Neuronal stem cell (in vitro differentiated cells): ENCODE measurements around the gene RTRAF.

Source experiments
- DNase-seq: peaks from one replicate; pipeline ENCODE4 v3.0.0-alpha.2; 2013; ENCODE audit warnings: low spot score
- H2AFZ ChIP-seq: one replicate; pipeline ENCODE4 v1.6.1; 2013; ENCODE audit warnings: mild to moderate bottlenecking, low read length, inconsistent platforms
- H2AK5ac ChIP-seq: 2 replicates; pipeline ENCODE4 v1.6.1; 2013; ENCODE audit warnings: low read depth, mild to moderate bottlenecking, inconsistent platforms, low read length, moderate library complexity, mixed read lengths
- H2BK120ac ChIP-seq: 2 replicates; pipeline ENCODE4 v1.6.1; 2013; ENCODE audit warnings: low read depth, mild to moderate bottlenecking, inconsistent platforms, low read length, moderate library complexity, mixed read lengths
- H2BK12ac ChIP-seq: one replicate; pipeline ENCODE4 v1.6.1; 2013; ENCODE audit warnings: low read length, inconsistent platforms
- H2BK15ac ChIP-seq: 2 replicates; pipeline ENCODE4 v1.6.1; 2013; ENCODE audit warnings: mild to moderate bottlenecking, low read length, inconsistent platforms, mixed read lengths
- H2BK5ac ChIP-seq: one replicate; pipeline ENCODE4 v1.6.1; 2013; ENCODE audit warnings: inconsistent platforms, mild to moderate bottlenecking, low read length, moderate library complexity
- H3K14ac ChIP-seq: one replicate; pipeline ENCODE4 v1.6.1; 2013; ENCODE audit warnings: low read length, inconsistent platforms
- H3K18ac ChIP-seq: 2 replicates; pipeline ENCODE4 v1.6.1; 2013; ENCODE audit warnings: low read length, inconsistent platforms
- H3K23ac ChIP-seq: 2 replicates; pipeline ENCODE4 v1.6.1; 2013; ENCODE audit warnings: low read depth, mild to moderate bottlenecking, mixed read lengths, low read length, inconsistent platforms; ENCODE audit not compliant: poor library complexity
- H3K27ac ChIP-seq: replicated peaks from 3 replicates; pipeline ENCODE4 v1.5.1; 2013; ENCODE audit warnings: low read length, inconsistent platforms
- H3K27me3 ChIP-seq, 3 experiments: 2 replicates each; pipeline ENCODE4 v1.6.1; 2013; ENCODE audit warnings: low read length in 3 of 3, mild to moderate bottlenecking in 2 of 3, inconsistent platforms in 1 of 3, low read depth in 1 of 3, mixed read lengths in 1 of 3, moderate library complexity in 1 of 3; ENCODE audit not compliant: control insufficient read depth in 3 of 3, insufficient read depth in 3 of 3
- H3K36me3 ChIP-seq, 2 donors: replicated peaks in 1 of 2; 2 replicates each; pipeline ENCODE4 v1.6.1; 2013; ENCODE audit warnings: low read length in 2 of 2; ENCODE audit not compliant: control insufficient read depth in 2 of 2, insufficient read depth in 2 of 2
- H3K4ac ChIP-seq: 2 replicates; pipeline ENCODE4 v1.6.1; 2013; ENCODE audit warnings: inconsistent platforms, mild to moderate bottlenecking, low read length, moderate library complexity
- H3K4me1 ChIP-seq, 2 donors: 1 replicate in 1 of 2; 2 replicates in 1 of 2; pipeline ENCODE4 v1.6.1; 2013; ENCODE audit warnings: low read length in 2 of 2, low read depth in 1 of 2; ENCODE audit not compliant: control insufficient read depth in 2 of 2, insufficient read depth in 1 of 2
- H3K4me2 ChIP-seq: one replicate; pipeline ENCODE4 v1.6.1; 2013; ENCODE audit warnings: mild to moderate bottlenecking, low read length, inconsistent platforms; ENCODE audit not compliant: insufficient read depth, poor library complexity, severe bottlenecking
- H3K4me3 ChIP-seq, 2 donors: 2 replicates each; pipeline ENCODE4 v1.5.1; 2013; ENCODE audit warnings: low read length in 2 of 2, mild to moderate bottlenecking in 2 of 2, inconsistent platforms in 1 of 2, moderate library complexity in 1 of 2
- H3K79me1 ChIP-seq: one replicate; pipeline ENCODE4 v1.6.1; 2013; ENCODE audit warnings: low read depth, mild to moderate bottlenecking, inconsistent platforms, low read length, moderate library complexity
- H3K9ac ChIP-seq: one replicate; pipeline ENCODE4 v1.6.1; 2013; ENCODE audit warnings: mild to moderate bottlenecking, low read depth, low read length, inconsistent platforms; ENCODE audit not compliant: poor library complexity
- H3K9me3 ChIP-seq, 2 donors: replicated peaks in 1 of 2; 2 replicates each; pipeline versions ENCODE3 to v1.6.1; 2013; ENCODE audit warnings: low read length in 2 of 2, mild to moderate bottlenecking in 2 of 2, inconsistent platforms in 1 of 2, low read depth in 1 of 2, mixed read lengths in 1 of 2, moderate library complexity in 1 of 2; ENCODE audit not compliant: control insufficient read depth in 2 of 2, insufficient read depth in 1 of 2
- H4K8ac ChIP-seq: one replicate; pipeline ENCODE4 v1.6.1; 2013; ENCODE audit warnings: low read depth, mild to moderate bottlenecking, inconsistent platforms, low read length, moderate library complexity
- H4K91ac ChIP-seq: one replicate; pipeline ENCODE4 v1.6.1; 2013; ENCODE audit warnings: low read length, low read depth, mild to moderate bottlenecking, inconsistent platforms; ENCODE audit not compliant: poor library complexity
- WGBS, 2 donors: extraction: QIAGEN DNeasy Blood & Tissue Kit; methylation state at CpG; one replicate each; pipeline ENCODE4 v1.1.7; 2013; ENCODE audit warnings: missing lambda C conversion rate in 2 of 2, mixed read lengths in 1 of 2; ENCODE audit not compliant: insufficient read length in 2 of 2, insufficient replicate concordance in 1 of 2; ENCODE audit errors: extremely low coverage in 2 of 2; 5-methylcytosine and 5-hydroxymethylcytosine counted together

Gene RTRAF

DNA sequence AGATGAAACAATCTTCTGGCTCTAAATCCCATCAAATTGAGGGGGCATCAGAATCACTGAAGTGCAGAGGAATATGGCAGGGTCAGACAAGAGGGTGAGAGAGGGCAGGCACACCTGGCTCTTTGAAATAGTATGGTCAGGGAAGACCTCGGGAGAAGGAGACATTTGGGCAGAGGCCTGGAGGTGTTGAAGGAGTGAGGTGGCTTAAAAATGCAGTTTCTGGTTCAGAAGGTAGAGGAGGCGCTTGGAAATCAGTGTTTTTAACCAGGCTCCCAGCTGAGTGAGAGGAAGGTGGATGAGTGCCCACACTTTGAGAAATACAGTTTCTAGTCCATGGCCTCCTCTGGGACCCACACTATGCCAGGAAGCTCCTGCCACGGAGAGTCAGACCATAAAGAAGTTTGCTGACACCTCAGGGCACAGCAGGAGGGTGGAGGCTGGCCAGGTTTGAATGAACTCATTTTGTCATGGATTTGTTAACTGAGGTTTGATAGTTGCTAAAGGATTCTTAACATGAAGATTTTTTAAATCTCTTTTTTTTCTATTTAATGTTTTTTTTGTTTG lies 59.4 kb downstream of the RTRAF start:
- no peak overlapping the region for H2BK15ac ChIP-seq
- no peak overlapping the region for H2BK120ac ChIP-seq
- H3K4me2 ChIP-seq = no peak overlapping the region
- H2BK12ac ChIP-seq = no peak overlapping the region
- no peak overlapping the region for H3K14ac ChIP-seq
- no peaks in the 10 kb centered on the region for H3K9me3 ChIP-seq
- H2BK5ac ChIP-seq = no peak overlapping the region
- no peak overlapping the region for H4K91ac ChIP-seq
- peaks cover 2 to 9% of the 10 kb centered on the region in 2 donors for H3K4me1 ChIP-seq
- H3K27me3 ChIP-seq = no peaks in the 10 kb centered on the region
- no peak overlapping the region for H3K4ac ChIP-seq
- peaks cover 0 to 14% of the 10 kb centered on the region in 2 donors for H3K36me3 ChIP-seq
- no peak overlapping the region for H3K27ac ChIP-seq
- H3K23ac ChIP-seq = no peak overlapping the region
- DNase-seq = no peak
- no peak overlapping the region for H2AFZ ChIP-seq
- no CpG with 5 or more reads among the region's 3 CpGs for WGBS, 2 donors
- H3K9ac ChIP-seq = no peak overlapping the region
- no peak overlapping the region for H4K8ac ChIP-seq
- no peak overlapping the region for H2AK5ac ChIP-seq
- H3K18ac ChIP-seq = no peak overlapping the region
- no peak overlapping the region for H3K4me3 ChIP-seq
- H3K79me1 ChIP-seq = no peaks in the 10 kb centered on the region

DNA sequence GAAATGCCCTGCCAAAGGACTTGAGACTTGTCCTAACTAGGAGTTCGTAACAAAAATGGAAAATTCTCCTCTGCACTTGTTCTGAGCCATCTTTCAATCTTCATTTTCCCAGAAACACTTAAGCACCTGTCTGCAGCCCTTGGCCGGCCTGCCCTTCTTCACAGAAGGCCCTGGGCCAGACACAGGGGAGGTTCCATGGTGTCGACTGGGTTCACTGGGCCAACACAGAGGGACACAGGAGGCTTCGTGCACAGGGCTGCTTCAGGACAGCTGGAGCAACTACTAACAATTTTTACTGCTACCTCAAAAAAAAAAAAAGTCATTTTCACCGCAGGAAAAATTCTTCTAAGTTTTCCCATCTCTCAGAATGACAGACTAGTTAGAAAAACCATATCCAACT lies 59.9 kb downstream of the RTRAF start:
- H3K27ac ChIP-seq = no peak overlapping the region
- no peaks in the 10 kb centered on the region for H3K79me1 ChIP-seq
- no peak overlapping the region for H2AFZ ChIP-seq
- no peak overlapping the region for H2BK5ac ChIP-seq
- H3K4me1 ChIP-seq = peaks cover 4 to 9% of the 10 kb centered on the region in 2 donors
- no peak overlapping the region for H3K14ac ChIP-seq
- H2BK12ac ChIP-seq = no peak overlapping the region
- H2BK120ac ChIP-seq = no peak overlapping the region
- no peak overlapping the region for H3K4me3 ChIP-seq
- H3K36me3 ChIP-seq = peaks cover 0 to 19% of the 10 kb centered on the region in 2 donors
- H3K27me3 ChIP-seq = no peaks in the 10 kb centered on the region
- DNase-seq = no peak
- H3K18ac ChIP-seq = no peak overlapping the region
- H3K9me3 ChIP-seq = no peaks in the 10 kb centered on the region
- WGBS, 2 donors = no CpG with 5 or more reads among the region's 5 CpGs
- no peak overlapping the region for H2AK5ac ChIP-seq
- no peak overlapping the region for H3K23ac ChIP-seq
- no peak overlapping the region for H2BK15ac ChIP-seq
- no peak overlapping the region for H3K9ac ChIP-seq
- H3K4me2 ChIP-seq = no peak overlapping the region
- no peak overlapping the region for H4K8ac ChIP-seq
- H4K91ac ChIP-seq = no peak overlapping the region
- H3K4ac ChIP-seq = no peak overlapping the region

DNA sequence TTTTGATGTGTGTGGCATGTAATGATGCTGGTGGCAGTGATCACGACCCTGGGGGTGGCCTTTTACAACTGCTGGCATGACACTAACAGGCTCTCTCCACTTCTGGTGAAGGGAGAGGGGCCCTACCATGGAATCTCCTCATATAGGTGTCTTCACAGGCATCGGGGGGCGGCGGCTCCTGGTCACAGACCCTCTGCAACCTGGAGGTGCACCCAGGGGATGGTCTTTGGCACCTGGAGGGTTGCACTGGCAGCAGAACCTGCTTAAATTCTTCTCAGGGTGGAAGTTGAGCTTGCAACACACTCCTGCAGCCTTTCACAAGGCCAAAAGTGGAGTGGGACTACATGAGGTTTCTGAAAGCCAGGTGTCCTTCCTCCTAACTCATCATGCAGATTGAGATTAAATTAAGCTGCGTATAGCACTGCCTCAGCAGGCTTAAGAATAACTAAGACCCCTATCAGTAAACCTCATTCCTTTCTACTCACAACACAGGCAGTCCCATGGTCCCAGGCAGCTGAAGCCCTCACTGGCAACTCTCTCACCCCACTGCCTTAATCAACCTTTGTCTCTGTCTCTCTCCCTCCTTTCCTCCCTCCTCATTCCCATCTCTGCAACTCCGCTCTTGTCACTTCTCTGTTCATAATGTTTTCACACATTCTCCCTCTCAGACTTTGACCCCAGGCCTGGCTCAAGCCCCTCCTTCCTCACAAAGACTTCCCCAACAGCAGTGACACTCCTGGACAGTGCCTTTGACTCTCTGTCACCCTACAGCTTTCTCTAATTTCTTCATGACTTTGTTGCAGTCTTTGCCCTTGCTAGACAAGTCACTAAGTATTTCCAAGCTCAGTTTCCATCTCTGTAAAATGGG lies 60.6 kb downstream of the RTRAF start:
- Histone ChIP-seq H3K23ac (no peak overlapping the region), H3K27me3 (no peaks in the 10 kb centered on the region), H3K4me2 (no peak overlapping the region), H3K27ac (no peak overlapping the region), H3K79me1 (no peaks in the 10 kb centered on the region), H2AK5ac (no peak overlapping the region), H3K4me1 (peaks cover 4 to 9% of the 10 kb centered on the region in 2 donors), H3K4ac (no peak overlapping the region), H4K8ac (no peak overlapping the region), H3K14ac (no peak overlapping the region), H2AFZ (no peak overlapping the region), H2BK120ac (no peak overlapping the region), H3K4me3 (no peak overlapping the region), H3K9ac (no peak overlapping the region), H2BK5ac (no peak overlapping the region), H4K91ac (no peak overlapping the region), H3K9me3 (no peaks in the 10 kb centered on the region), H3K36me3 (peaks cover 0 to 19% of the 10 kb centered on the region in 2 donors), H3K18ac (no peak overlapping the region), H2BK15ac (no peak overlapping the region), H2BK12ac (no peak overlapping the region)
- no CpG with 5 or more reads among the region's 6 CpGs for WGBS, 2 donors
- DNase-seq = no peak

DNA sequence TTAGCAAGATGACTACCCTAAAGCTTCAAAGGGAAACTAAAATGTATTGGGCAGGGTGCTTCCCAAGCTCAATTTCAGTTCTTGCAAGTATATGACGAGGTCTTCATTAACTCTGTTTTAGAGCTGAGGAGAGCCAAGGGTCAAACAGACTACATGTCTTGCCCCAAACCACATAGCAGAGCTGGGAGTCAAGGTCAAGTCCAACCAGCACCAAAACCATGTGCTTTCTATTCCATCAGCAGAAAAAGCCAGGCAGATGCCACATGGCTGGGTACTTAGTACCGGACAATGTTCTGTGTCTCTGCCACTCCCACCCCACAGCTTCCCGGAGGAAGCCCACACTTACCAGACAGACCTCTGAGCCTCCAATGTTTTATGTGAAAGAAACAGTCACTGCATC lies 61.9 kb downstream of the RTRAF start:
- no peak overlapping the region for H3K27ac ChIP-seq

More for the DNA sequence above, 61.9 kb downstream of the RTRAF start:
- Histone ChIP-seq H4K8ac (no peak overlapping the region), H3K9me3 (no peaks in the 10 kb centered on the region), H3K4me2 (no peak overlapping the region), H2BK12ac (no peak overlapping the region), H3K4ac (no peak overlapping the region), H3K14ac (no peak overlapping the region), H2BK5ac (no peak overlapping the region), H3K27me3 (no peaks in the 10 kb centered on the region), H3K23ac (no peak overlapping the region), H2BK15ac (no peak overlapping the region), H2AK5ac (no peak overlapping the region), H3K18ac (no peak overlapping the region), H3K4me1 (peaks cover 4 to 9% of the 10 kb centered on the region in 2 donors), H2AFZ (no peak overlapping the region), H3K4me3 (no peak overlapping the region), H4K91ac (no peak overlapping the region), H3K79me1 (no peaks in the 10 kb centered on the region), H3K36me3 (peaks cover 0 to 20% of the 10 kb centered on the region in 2 donors), H3K9ac (no peak overlapping the region), H2BK120ac (no peak overlapping the region)
- no CpG with 5 or more reads among the region's 3 CpGs for WGBS, 2 donors
- no peak for DNase-seq
